Tongue (tissue), 2 donors: ENCODE measurements around the gene IGF1R. TPM values are rescaled to one million over a fixed set of nuclear protein-coding genes. Genes with fewer than 3 reads are reported as not detected.

ENCODE experiments used
- DNase-seq: peaks from one replicate; pipeline ENCODE4 v3.0.0-alpha.2; 2015
- total RNA-seq: library from RNA; depleted of rRNA; stranded (reverse); fragments of >200 nt; gene quantifications from one replicate; pipeline ENCODE4 v1.2.3, GENCODE V29; 2014

IGF1R gene
- total RNA-seq, 1 donor from 2014 or later, result 67.6 TPM

GRCh38 chr15:98648654-98649471 lies 524 bp downstream of the IGF1R start:
- peak; percentile 79 for DNase-seq

GRCh38 chr15:98649472-98650416 lies 1.4 kb downstream of the IGF1R start:
- peak; percentile 82 for DNase-seq

GRCh38 chr15:98650417-98651035 lies 2.2 kb downstream of the IGF1R start:
- DNase-seq, result peak; percentile 69

GRCh38 chr15:98651036-98651481 lies 2.7 kb downstream of the IGF1R start:
- peak; percentile 63 for DNase-seq

- DNase-seq, result peak; percentile 68
Measured at GRCh38 chr15:98651581-98652220, 3.4 kb downstream of the IGF1R start.

- no peak for DNase-seq
Measured at GRCh38 chr15:98653686-98654085, 5.3 kb downstream of the IGF1R start.

- DNase-seq, result no peak
Measured at GRCh38 chr15:98654790-98655360, 6.5 kb downstream of the IGF1R start.

- DNase-seq, result no peak
Measured at GRCh38 chr15:98655732-98656131, 7.4 kb downstream of the IGF1R start.

- DNase-seq, result no peak
Measured at GRCh38 chr15:98657721-98658120, 9.4 kb downstream of the IGF1R start.

GRCh38 chr15:98658831-98659699 lies 10.7 kb downstream of the IGF1R start:
- DNase-seq, result peak; percentile 71

GRCh38 chr15:98660055-98660454 lies 11.7 kb downstream of the IGF1R start:
- DNase-seq, result no peak

GRCh38 chr15:98663045-98663444 lies 14.7 kb downstream of the IGF1R start:
- DNase-seq, result no peak

- DNase-seq, result no peak
Measured at GRCh38 chr15:98663606-98664005, 15.3 kb downstream of the IGF1R start.

- no peak for DNase-seq
Measured at GRCh38 chr15:98666441-98666840, 18.1 kb downstream of the IGF1R start.

GRCh38 chr15:98666841-98667240 lies 18.5 kb downstream of the IGF1R start:
- DNase-seq, result no peak

GRCh38 chr15:98667521-98668179 lies 19.3 kb downstream of the IGF1R start:
- no peak for DNase-seq

GRCh38 chr15:98668566-98669308 lies 20.4 kb downstream of the IGF1R start:
- DNase-seq, result no peak

GRCh38 chr15:98669638-98670037 lies 21.3 kb downstream of the IGF1R start:
- DNase-seq, result no peak
